PC-3 (cell line): ENCODE results near the gene ATP6V0E1. TPM values are rescaled to one million over a fixed set of nuclear protein-coding genes. Genes with fewer than 3 reads are reported as not detected.

Experiments used
- ATAC-seq: fragments of 200-7000 bp; cut with Tn5 transposase; 2 replicates; pipeline ENCODE4 v1.9.1; 2020; ENCODE audit warnings: mild to moderate bottlenecking, moderate library complexity
- BruUV-seq: library from RNA; stranded (reverse); fragments of 400-500 nt; replicated peaks from 2 replicates; lab custom pipeline; 2021; lab: Mats Ljungman, UMichigan
- CTCF ChIA-PET: fragments of 300-600 bp; sonication (Branson Sonifier 250); formaldehyde crosslinking; loops from one replicate; lab custom pipeline; 2022; ENCODE audit warnings: antibody characterized with exemption; lab: Charles Lee
- POLR2A ChIA-PET: fragments of 300-600 bp; sonication (Branson Sonifier 250); formaldehyde crosslinking; loops from one replicate; lab custom pipeline; 2022; ENCODE audit warnings: antibody characterized with exemption; ENCODE audit not compliant: unreplicated experiment; lab: Charles Lee
- DNase-seq: peaks from one replicate; pipeline ENCODE4 v3.0.0-alpha.2; 2015
- H2AFZ ChIP-seq: fragments of 300-600 bp; sonication (generic); 2 replicates; pipeline ENCODE4 v1.6.0; 2016; ENCODE audit warnings: antibody characterized with exemption, low read length
- H3F3A ChIP-seq: fragments of 300-600 bp; sonication (generic); one replicate; pipeline ENCODE4 v1.6.0; 2017; ENCODE audit warnings: antibody characterized with exemption, low read length, control low read depth, mild to moderate bottlenecking; ENCODE audit not compliant: unreplicated experiment
- H3K27ac ChIP-seq: fragments of 300-600 bp; sonication (generic); 2 replicates; pipeline ENCODE4 v1.5.1; 2016; ENCODE audit warnings: mild to moderate bottlenecking, low read length
- H3K27me3 ChIP-seq: fragments of 300-600 bp; sonication (generic); 2 replicates; pipeline ENCODE4 v1.6.1; 2016; ENCODE audit warnings: low read length, mixed read lengths
- H3K36me3 ChIP-seq: fragments of 300-600 bp; sonication (generic); 2 replicates; pipeline ENCODE4 v1.6.1; 2016; ENCODE audit warnings: low read depth, mixed run types, low read length, mixed read lengths
- H3K4me1 ChIP-seq: fragments of 300-600 bp; sonication (generic); 2 replicates; pipeline ENCODE4 v1.5.1; 2016; ENCODE audit warnings: low read length; ENCODE audit not compliant: insufficient read depth
- H3K4me2 ChIP-seq: fragments of 300-600 bp; sonication (generic); 2 replicates; pipeline ENCODE4 v1.6.0; 2016; ENCODE audit warnings: low read length
- H3K4me3 ChIP-seq: fragments of 300-600 bp; sonication (generic); 2 replicates; pipeline ENCODE4 v1.5.1; 2016; ENCODE audit warnings: mild to moderate bottlenecking, low read length, mixed read lengths
- H3K79me2 ChIP-seq: fragments of 300-600 bp; sonication (generic); 2 replicates; pipeline ENCODE4 v1.6.1; 2017; ENCODE audit warnings: low read length, mixed read lengths
- H3K9ac ChIP-seq: fragments of 300-600 bp; sonication (generic); 2 replicates; pipeline ENCODE4 v1.6.0; 2016; ENCODE audit warnings: mild to moderate bottlenecking, low read length
- H3K9me2 ChIP-seq: fragments of 300-600 bp; sonication (generic); replicated peaks from 2 replicates; pipeline ENCODE4 v1.6.1; 2016; ENCODE audit warnings: mixed run types, low read length, mixed read lengths
- H3K9me3 ChIP-seq: fragments of 300-600 bp; sonication (generic); 2 replicates; pipeline ENCODE4 v1.6.1; 2016; ENCODE audit warnings: low read length, mixed read lengths
- H4K20me1 ChIP-seq: fragments of 300-600 bp; sonication (generic); 2 replicates; pipeline ENCODE4 v1.6.1; 2016; ENCODE audit warnings: low read length, mixed read lengths
- EZH2 ChIP-seq: fragments of 300-600 bp; sonication (generic); IDR thresholded peaks from one replicate; pipeline ENCODE4 v1.6.1; 2017; ENCODE audit warnings: antibody characterized with exemption, mild to moderate bottlenecking, low read length; ENCODE audit not compliant: unreplicated experiment
- EZH2phosphoT487 ChIP-seq: fragments of 300-600 bp; sonication (generic); IDR thresholded peaks from 2 replicates; pipeline ENCODE4 v1.6.1; 2018; ENCODE audit warnings: mild to moderate bottlenecking, antibody characterized with exemption, low read length, borderline replicate concordance
- intact Hi-C: fragments of 100-400 bp; cut with micrococcal nuclease; formaldehyde crosslinking; loops from 2 replicates; pipeline ENCODE4 v1.9.0; 2023
- total RNA-seq: library from RNA; depleted of rRNA; stranded (reverse); fragments of >200 nt; gene quantifications from 2 replicates; pipeline ENCODE4 v1.2.3, GENCODE V29; 2014
- TF ChIP-seq, protein P1 (sequence below): fragments of 300-600 bp; sonication (generic); conservative IDR thresholded peaks from 2 replicates; pipeline ENCODE4 v1.5.1; 2017; ENCODE audit warnings: antibody characterized with exemption, low read depth, mild to moderate bottlenecking, low read length

The ATP6V0E1 gene
- total RNA-seq, 1 experiment from 2014 or later, result 154 TPM

DNA sequence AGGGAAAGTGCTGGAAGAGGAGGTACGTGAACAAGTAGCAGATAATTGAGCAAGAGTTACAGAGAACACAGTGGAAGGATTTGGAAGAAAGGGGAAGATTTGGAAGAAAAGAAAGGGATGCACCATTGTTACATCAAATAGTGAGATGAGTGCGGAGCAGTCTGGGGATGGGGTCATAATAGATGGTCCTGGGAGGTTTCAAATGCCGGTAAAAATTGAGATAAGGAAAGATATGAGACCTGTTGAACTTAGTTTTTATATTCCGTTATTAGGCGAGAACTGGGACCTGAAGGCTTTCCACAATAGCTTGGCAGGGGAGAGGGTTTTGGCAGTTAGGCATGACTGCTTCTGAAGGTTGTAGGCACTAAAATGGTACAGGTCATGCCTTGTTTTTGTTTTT, 20.9 kb downstream of the ATP6V0E1 start:
- H3K9me3 ChIP-seq, result no peaks in the 10 kb centered on the region
- BruUV-seq, result no TSS peak
- H3K9me2 ChIP-seq, result no peaks in the 10 kb centered on the region
- ATAC-seq (no peak), DNase-seq (no peak)
- no peaks in the 10 kb centered on the region for H3F3A ChIP-seq
- no peak overlapping the region for H3K9ac ChIP-seq
- no peaks in the 10 kb centered on the region for H3K27me3 ChIP-seq
- H3K36me3 ChIP-seq, result peaks cover 2% of the 10 kb centered on the region; the same call in 1 of the 2 replicates
- intact Hi-C loops, result no loop called here
- no peak overlapping the region for H3K4me2 ChIP-seq
- H3K79me2 ChIP-seq, result peaks cover 96% of the 10 kb centered on the region
- TF ChIP-seq EZH2phosphoT487 (no peak), EZH2 (no peak)
- TF ChIP-seq, protein P1, sequence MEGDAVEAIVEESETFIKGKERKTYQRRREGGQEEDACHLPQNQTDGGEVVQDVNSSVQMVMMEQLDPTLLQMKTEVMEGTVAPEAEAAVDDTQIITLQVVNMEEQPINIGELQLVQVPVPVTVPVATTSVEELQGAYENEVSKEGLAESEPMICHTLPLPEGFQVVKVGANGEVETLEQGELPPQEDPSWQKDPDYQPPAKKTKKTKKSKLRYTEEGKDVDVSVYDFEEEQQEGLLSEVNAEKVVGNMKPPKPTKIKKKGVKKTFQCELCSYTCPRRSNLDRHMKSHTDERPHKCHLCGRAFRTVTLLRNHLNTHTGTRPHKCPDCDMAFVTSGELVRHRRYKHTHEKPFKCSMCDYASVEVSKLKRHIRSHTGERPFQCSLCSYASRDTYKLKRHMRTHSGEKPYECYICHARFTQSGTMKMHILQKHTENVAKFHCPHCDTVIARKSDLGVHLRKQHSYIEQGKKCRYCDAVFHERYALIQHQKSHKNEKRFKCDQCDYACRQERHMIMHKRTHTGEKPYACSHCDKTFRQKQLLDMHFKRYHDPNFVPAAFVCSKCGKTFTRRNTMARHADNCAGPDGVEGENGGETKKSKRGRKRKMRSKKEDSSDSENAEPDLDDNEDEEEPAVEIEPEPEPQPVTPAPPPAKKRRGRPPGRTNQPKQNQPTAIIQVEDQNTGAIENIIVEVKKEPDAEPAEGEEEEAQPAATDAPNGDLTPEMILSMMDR, result no peak
- H3K4me1 ChIP-seq, result no peaks in the 10 kb centered on the region
- ChIA-PET CTCF (no interaction called here), POLR2A (interaction anchor here (0.6 kb wide), 1 partner anchor 14 kb away, joined by 3 read pairs; no protein-coding TSS in a partner anchor)
- peaks cover 5% of the 10 kb centered on the region; the same call in 1 of the 2 replicates for H4K20me1 ChIP-seq
- no peak overlapping the region for H3K4me3 ChIP-seq
- no peak overlapping the region for H3K27ac ChIP-seq
- H2AFZ ChIP-seq, result no peak overlapping the region

DNA sequence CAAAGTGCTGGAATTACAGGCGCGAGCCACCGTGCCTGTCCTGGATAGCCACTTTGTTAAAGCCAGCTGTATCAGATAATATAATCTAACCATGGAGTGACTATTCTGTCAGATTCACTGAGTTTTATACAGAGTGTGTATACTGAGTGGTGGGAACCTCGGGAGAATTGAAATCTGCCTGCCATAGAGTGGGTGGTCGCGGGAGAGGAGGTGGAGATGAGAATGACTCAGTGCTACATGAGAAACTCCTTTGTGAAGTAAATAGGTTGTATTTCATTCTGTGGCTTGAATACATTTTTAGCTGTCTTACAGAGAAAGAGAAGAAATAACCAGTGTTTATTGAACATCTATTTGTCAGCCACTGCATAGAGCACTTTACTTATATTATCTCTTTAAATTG, 26.4 kb downstream of the ATP6V0E1 start:
- intact Hi-C loops, result no loop called here
- ATAC-seq (no peak), DNase-seq (no peak)
- Histone ChIP-seq H3K4me1 (peaks cover 2% of the 10 kb centered on the region; the same call in 1 of the 2 replicates), H3K27me3 (no peaks in the 10 kb centered on the region), H3K4me3 (no peak overlapping the region), H3K79me2 (peaks cover 89% of the 10 kb centered on the region), H3K27ac (no peak overlapping the region), H3K36me3 (peaks cover 5% of the 10 kb centered on the region; the same call in 1 of the 2 replicates), H3K9me2 (no peaks in the 10 kb centered on the region), H3K9ac (no peak overlapping the region), H4K20me1 (peaks cover 7% of the 10 kb centered on the region; the same call in 1 of the 2 replicates), H3K4me2 (no peak overlapping the region), H3F3A (no peaks in the 10 kb centered on the region), H2AFZ (no peak overlapping the region), H3K9me3 (no peaks in the 10 kb centered on the region)
- CTCF ChIA-PET, result no interaction called here
- TF ChIP-seq EZH2phosphoT487 (no peak), EZH2 (no peak)
- TF ChIP-seq, protein P1, result no peak
- BruUV-seq, result no TSS peak
- POLR2A ChIA-PET, result no interaction called here

DNA sequence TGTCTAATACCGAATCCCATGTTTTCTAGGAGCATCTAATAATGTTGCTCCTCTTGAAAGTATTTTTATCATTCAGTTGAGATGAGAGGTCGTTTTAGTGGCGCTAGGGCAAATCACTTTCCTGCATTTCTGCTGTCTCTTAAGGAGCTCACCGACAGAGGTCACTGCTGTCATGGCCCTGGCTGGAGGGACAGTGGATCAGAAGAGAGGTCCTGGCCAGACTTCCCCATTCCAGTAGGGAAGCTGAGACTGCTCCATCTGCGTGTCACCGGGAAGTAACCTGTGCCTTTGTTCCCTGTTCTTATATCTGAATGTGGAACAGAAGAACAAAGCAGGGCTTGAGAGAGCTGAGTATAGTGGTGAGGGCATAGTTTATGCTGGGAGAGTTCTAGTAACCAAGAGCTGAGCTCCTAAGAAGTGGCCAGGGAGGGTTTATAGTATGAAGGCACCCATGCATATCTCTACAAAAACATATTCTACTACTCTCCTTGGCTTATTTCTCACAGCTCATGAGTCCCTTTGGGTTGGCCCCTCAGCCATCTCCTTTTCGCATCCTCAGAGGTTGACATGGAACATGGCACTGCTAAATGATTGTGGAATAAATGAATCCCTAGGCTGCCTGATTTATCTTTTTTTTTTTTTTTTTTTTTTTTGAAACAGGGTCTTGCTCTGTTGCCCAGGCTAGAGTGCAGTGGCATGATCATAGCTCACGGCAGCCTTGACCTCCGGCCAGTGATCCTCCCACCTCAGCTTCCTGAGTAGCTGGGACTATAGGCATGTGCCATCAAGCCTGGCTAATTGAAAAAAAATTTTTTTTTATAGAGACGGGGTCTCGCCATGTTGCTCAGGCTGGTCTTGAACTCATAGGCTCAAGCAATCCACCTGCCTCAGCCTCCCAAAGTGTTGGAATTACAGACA, 27.2 kb downstream of the ATP6V0E1 start:
- Histone ChIP-seq H3K4me2 (no peak overlapping the region), H3K36me3 (peaks cover 5% of the 10 kb centered on the region; the same call in 1 of the 2 replicates), H3K9me2 (no peaks in the 10 kb centered on the region), H3K27me3 (no peaks in the 10 kb centered on the region), H3K4me3 (no peak overlapping the region), H3K4me1 (peaks cover 8% of the 10 kb centered on the region), H3F3A (no peaks in the 10 kb centered on the region), H4K20me1 (peaks cover 8% of the 10 kb centered on the region; the same call in 1 of the 2 replicates), H3K27ac (no peak overlapping the region), H3K9me3 (no peaks in the 10 kb centered on the region), H2AFZ (no peak overlapping the region), H3K79me2 (peaks cover 88% of the 10 kb centered on the region), H3K9ac (no peak overlapping the region)
- no peak for TF ChIP-seq EZH2
- TF ChIP-seq, protein P1, result no peak
- TF ChIP-seq EZH2phosphoT487, result no peak
- intact Hi-C loops, result no loop called here
- no peak for ATAC-seq
- BruUV-seq, result no TSS peak
- no peak for DNase-seq
- CTCF ChIA-PET, result no interaction called here
- POLR2A ChIA-PET, result no interaction called here
